ENCODE measurements around the gene ITGBL1.

Gene ITGBL1

GRCh38 chr13:101626925-101627555, 174.6 kb downstream of the ITGBL1 start:
- peak; percentile 57 for DNase-seq
- Mint-ChIP-seq H3K4me3 (peak overlapping the region; percentile 11), H3K27me3 (no peaks in the 10 kb centered on the region), H3K4me1 (peaks cover 47% of the 10 kb centered on the region), H3K27ac (peak overlapping the region; percentile 81), H3K9me3 (no peaks in the 10 kb centered on the region), H3K36me3 (no peaks in the 10 kb centered on the region)
- CTCF ChIA-PET = no interaction called here

DNA sequence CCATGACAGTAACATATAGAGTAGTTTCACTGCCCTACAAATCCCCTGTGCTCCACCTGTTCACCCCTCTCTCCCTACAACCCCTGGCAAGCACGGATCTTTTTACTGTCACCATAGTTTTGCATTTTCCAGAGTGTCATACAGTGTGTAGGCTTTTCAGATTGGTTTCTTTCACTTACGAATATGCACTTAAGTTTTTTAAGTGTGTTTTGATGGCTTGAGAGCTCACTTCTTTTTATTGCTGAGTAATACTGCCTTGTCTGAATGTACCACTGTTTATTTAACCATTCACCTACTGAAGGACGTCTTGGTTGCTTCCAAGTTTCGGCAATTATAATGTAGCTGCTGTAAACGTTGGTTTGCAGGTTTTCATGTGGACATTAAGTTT, 175.1 kb downstream of the ITGBL1 start:
- H3K9me3 Mint-ChIP-seq = no peaks in the 10 kb centered on the region
- H3K27me3 Mint-ChIP-seq = no peaks in the 10 kb centered on the region
- CTCF ChIA-PET = no interaction called here
- H3K36me3 Mint-ChIP-seq = no peaks in the 10 kb centered on the region
- peak overlapping the region; percentile 81 for H3K27ac Mint-ChIP-seq
- H3K4me1 Mint-ChIP-seq = peaks cover 47% of the 10 kb centered on the region
- no peak for DNase-seq
- H3K4me3 Mint-ChIP-seq = no peak overlapping the region

DNA sequence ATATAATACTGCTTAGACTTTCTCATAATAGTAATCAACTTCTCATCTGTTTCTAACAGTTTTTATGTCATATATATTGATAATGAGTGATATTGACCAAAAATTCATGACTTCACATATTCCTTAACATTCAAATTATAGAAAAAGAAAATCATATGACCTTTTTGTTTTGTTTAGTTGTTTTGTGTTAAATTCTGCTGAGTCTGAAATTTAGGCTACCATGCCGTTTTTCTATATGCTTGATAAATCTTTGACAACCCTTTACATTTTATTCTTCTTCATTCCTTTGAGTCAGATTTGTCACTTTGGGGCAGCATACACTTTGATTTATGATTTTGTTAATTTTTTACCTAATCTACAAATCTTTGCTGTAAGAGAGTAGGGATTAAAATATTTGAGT, 176.4 kb downstream of the ITGBL1 start:
- no peak overlapping the region for H3K4me3 Mint-ChIP-seq
- no peak for DNase-seq
- peaks cover 7% of the 10 kb centered on the region for H3K27me3 Mint-ChIP-seq
- no peaks in the 10 kb centered on the region for H3K36me3 Mint-ChIP-seq
- H3K27ac Mint-ChIP-seq = no peak overlapping the region
- H3K4me1 Mint-ChIP-seq = peaks cover 38% of the 10 kb centered on the region
- no peaks in the 10 kb centered on the region for H3K9me3 Mint-ChIP-seq
- CTCF ChIA-PET = no interaction called here

DNA sequence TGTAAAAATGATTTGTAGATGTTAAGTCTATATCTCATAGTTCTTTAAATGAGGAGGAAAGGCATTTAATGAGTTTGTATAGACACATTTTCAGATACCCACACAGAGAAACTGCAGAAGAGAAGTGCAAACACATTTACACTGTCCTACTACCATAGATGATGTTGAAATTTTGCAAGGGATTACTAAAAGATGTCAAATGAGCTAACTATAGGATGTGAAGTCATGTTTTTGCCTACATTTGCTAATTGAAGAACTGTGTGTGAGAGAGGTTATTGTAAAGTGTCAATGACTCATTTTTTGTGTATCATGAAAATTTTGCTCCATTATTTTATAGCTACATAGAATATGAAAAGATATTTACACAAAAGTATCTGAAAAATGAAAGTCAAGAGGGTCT, 178.9 kb downstream of the ITGBL1 start:
- H3K27ac Mint-ChIP-seq = no peak overlapping the region
- peaks cover 7% of the 10 kb centered on the region for H3K27me3 Mint-ChIP-seq
- no peaks in the 10 kb centered on the region for H3K9me3 Mint-ChIP-seq
- H3K36me3 Mint-ChIP-seq = no peaks in the 10 kb centered on the region
- no peak for DNase-seq
- peaks cover 16% of the 10 kb centered on the region for H3K4me1 Mint-ChIP-seq
- CTCF ChIA-PET = no interaction called here
- no peak overlapping the region for H3K4me3 Mint-ChIP-seq

DNA sequence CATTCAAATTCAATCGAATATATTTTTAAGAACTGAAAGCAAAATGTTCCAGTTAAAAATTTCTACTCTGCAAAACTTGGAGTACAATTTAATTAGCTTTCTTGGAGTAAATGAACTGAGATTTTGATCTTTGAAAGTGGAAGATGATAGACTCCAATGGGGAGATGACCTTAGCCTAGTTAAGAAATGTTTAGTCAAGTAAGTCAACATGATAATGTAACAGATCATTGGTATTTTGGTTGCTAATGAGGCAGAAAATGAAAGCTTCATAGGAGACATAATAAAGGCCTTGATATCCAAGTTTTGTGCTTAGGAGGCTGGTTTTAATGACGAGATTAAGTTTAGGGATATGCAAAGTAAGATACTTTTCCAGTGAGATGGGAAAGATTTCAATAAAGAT, 181.7 kb downstream of the ITGBL1 start:
- CTCF ChIA-PET = interaction anchor here (0.7 kb wide), 1 partner anchor 17 kb away, joined by 5 read pairs; no protein-coding TSS in a partner anchor
- no peak overlapping the region for H3K4me3 Mint-ChIP-seq
- peaks cover 7% of the 10 kb centered on the region for H3K27me3 Mint-ChIP-seq
- no peaks in the 10 kb centered on the region for H3K4me1 Mint-ChIP-seq
- H3K27ac Mint-ChIP-seq = no peak overlapping the region
- no peaks in the 10 kb centered on the region for H3K9me3 Mint-ChIP-seq
- no peak for DNase-seq
- no peaks in the 10 kb centered on the region for H3K36me3 Mint-ChIP-seq

- no peak for DNase-seq
- Mint-ChIP-seq H3K9me3 (no peaks in the 10 kb centered on the region), H3K4me3 (no peak overlapping the region), H3K27ac (no peak overlapping the region), H3K4me1 (peaks cover 3% of the 10 kb centered on the region), H3K36me3 (no peaks in the 10 kb centered on the region), H3K27me3 (peaks cover 5% of the 10 kb centered on the region)
- CTCF ChIA-PET = no interaction called here
These were observed 187.2 kb downstream of the ITGBL1 start for GRCh38 chr13:101639711-101640110.

DNA sequence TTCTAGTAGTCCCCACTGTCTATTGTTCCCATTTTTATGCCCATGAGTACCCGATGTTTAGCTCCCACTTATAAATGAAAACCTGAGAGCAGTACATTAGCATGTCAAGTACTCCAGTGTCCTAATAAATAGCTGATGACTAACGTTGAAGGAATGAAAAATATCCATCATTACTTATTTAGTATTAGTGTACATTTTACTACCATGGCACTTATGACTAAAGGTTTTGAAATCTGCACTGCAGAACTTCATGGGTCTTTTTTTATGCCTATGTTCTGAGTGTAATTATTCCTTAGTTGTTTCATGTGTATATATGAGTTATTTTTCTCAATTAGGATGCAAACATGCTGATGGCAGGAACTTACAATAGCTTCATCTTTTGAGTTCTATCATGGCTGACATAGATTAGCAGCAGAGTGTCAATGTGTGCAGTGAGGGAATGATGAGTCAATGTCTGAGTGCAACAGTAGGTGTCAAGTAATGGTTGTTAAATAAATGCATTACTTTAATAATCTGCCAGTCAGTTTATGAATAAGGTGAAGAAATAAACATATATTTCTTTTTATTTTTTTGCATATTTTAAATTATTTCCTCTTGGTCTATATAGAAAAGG, 188.4 kb downstream of the ITGBL1 start:
- H3K36me3 Mint-ChIP-seq = no peaks in the 10 kb centered on the region
- DNase-seq = no peak
- CTCF ChIA-PET = no interaction called here
- H3K9me3 Mint-ChIP-seq = no peaks in the 10 kb centered on the region
- no peak overlapping the region for H3K4me3 Mint-ChIP-seq
- H3K4me1 Mint-ChIP-seq = peaks cover 3% of the 10 kb centered on the region
- H3K27ac Mint-ChIP-seq = no peak overlapping the region
- H3K27me3 Mint-ChIP-seq = peaks cover 5% of the 10 kb centered on the region

GRCh38 chr13:101645871-101646270, 193.4 kb downstream of the ITGBL1 start:
- Mint-ChIP-seq H3K4me1 (no peaks in the 10 kb centered on the region), H3K9me3 (no peaks in the 10 kb centered on the region), H3K36me3 (no peaks in the 10 kb centered on the region), H3K27ac (no peak overlapping the region), H3K4me3 (no peak overlapping the region), H3K27me3 (peaks cover 10% of the 10 kb centered on the region)
- CTCF ChIA-PET = interaction anchor here (0.7 kb wide), 1 partner anchor 11 kb away, joined by 3 read pairs; no protein-coding TSS in a partner anchor
- no peak for DNase-seq

GRCh38 chr13:101647760-101648159, 195.3 kb downstream of the ITGBL1 start:
- peaks cover 10% of the 10 kb centered on the region for H3K27me3 Mint-ChIP-seq
- H3K36me3 Mint-ChIP-seq = no peaks in the 10 kb centered on the region
- no peak overlapping the region for H3K4me3 Mint-ChIP-seq
- DNase-seq = no peak
- H3K9me3 Mint-ChIP-seq = peaks cover 2% of the 10 kb centered on the region
- no peaks in the 10 kb centered on the region for H3K4me1 Mint-ChIP-seq
- no peak overlapping the region for H3K27ac Mint-ChIP-seq
- CTCF ChIA-PET = interaction anchor here (0.9 kb wide), 1 partner anchor 10 kb away, joined by 3 read pairs; no protein-coding TSS in a partner anchor

GRCh38 chr13:101648766-101649487, 196.5 kb downstream of the ITGBL1 start:
- H3K4me1 Mint-ChIP-seq = no peaks in the 10 kb centered on the region
- H3K27me3 Mint-ChIP-seq = peaks cover 7% of the 10 kb centered on the region
- no peak overlapping the region for H3K4me3 Mint-ChIP-seq
- H3K36me3 Mint-ChIP-seq = no peaks in the 10 kb centered on the region
- CTCF ChIA-PET = no interaction called here
- peaks cover 2% of the 10 kb centered on the region for H3K9me3 Mint-ChIP-seq
- DNase-seq = no peak
- no peak overlapping the region for H3K27ac Mint-ChIP-seq

DNA sequence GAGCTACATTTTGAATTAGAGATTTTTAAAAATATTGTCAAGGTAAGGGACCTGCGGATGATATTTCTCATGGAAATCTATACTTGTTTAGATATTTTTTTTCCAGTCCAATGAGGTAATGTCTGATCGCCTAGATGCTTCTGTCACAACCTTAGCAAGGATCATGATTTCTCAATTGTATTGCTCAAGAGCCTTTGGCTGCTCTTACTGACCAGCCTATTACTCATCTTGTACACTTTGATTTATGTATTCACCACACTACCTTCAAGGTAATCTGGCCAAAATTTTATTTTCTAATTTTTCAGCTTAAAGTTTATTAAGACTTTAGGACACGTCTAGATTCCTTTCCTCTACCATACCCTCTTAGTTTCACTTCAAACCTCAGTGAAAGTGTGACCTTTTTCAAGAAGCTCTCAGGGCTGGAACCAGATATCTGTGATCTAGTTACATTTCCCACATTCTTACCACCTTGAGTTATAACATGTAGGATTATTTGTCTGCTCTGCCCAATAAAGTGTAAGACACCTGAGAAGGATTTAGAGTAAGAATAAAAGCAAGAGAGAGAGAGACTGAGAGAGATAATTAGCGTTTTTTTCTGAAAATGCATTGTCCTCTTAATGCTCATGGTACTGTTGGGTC, 197.1 kb downstream of the ITGBL1 start:
- CTCF ChIA-PET = interaction anchor here (1.1 kb wide), 1 partner anchor 16 kb away, joined by 3 read pairs; no protein-coding TSS in a partner anchor
- Mint-ChIP-seq H3K27me3 (peaks cover 5% of the 10 kb centered on the region), H3K27ac (no peak overlapping the region), H3K4me1 (no peaks in the 10 kb centered on the region), H3K4me3 (no peak overlapping the region), H3K36me3 (no peaks in the 10 kb centered on the region), H3K9me3 (peaks cover 2% of the 10 kb centered on the region)
- no peak for DNase-seq

GRCh38 chr13:101654883-101655282, 202.4 kb downstream of the ITGBL1 start:
- Mint-ChIP-seq H3K27ac (no peak overlapping the region), H3K27me3 (no peaks in the 10 kb centered on the region), H3K36me3 (no peaks in the 10 kb centered on the region), H3K4me1 (no peaks in the 10 kb centered on the region), H3K4me3 (no peak overlapping the region), H3K9me3 (peaks cover 2% of the 10 kb centered on the region)
- no peak for DNase-seq
- CTCF ChIA-PET = interaction anchor here (0.6 kb wide), 1 partner anchor 145 kb away, joined by 3 read pairs; no protein-coding TSS in a partner anchor

GRCh38 chr13:101655435-101655834, 203.0 kb downstream of the ITGBL1 start:
- Mint-ChIP-seq H3K27ac (no peak overlapping the region), H3K4me3 (no peak overlapping the region), H3K36me3 (no peaks in the 10 kb centered on the region), H3K9me3 (peaks cover 2% of the 10 kb centered on the region), H3K4me1 (no peaks in the 10 kb centered on the region), H3K27me3 (no peaks in the 10 kb centered on the region)
- DNase-seq = no peak
- CTCF ChIA-PET = interaction anchor here (0.6 kb wide), 1 partner anchor 145 kb away, joined by 3 read pairs; no protein-coding TSS in a partner anchor

GRCh38 chr13:101660711-101661110, 208.2 kb downstream of the ITGBL1 start:
- CTCF ChIA-PET = no interaction called here
- Mint-ChIP-seq H3K4me1 (no peaks in the 10 kb centered on the region), H3K27ac (no peak overlapping the region), H3K9me3 (no peaks in the 10 kb centered on the region), H3K27me3 (no peaks in the 10 kb centered on the region), H3K36me3 (no peaks in the 10 kb centered on the region), H3K4me3 (no peak overlapping the region)
- DNase-seq = no peak
